GM19193 (cell line): Measurements from ENCODE around the gene SPATA6.

Experiments
- POLR2A ChIP-seq: IDR thresholded peaks from 4 replicates; pipeline ENCODE4 v1.6.1; 2011; ENCODE audit not compliant: insufficient read depth, insufficient read length; ENCODE audit errors: extremely low read depth

The SPATA6 gene

DNA sequence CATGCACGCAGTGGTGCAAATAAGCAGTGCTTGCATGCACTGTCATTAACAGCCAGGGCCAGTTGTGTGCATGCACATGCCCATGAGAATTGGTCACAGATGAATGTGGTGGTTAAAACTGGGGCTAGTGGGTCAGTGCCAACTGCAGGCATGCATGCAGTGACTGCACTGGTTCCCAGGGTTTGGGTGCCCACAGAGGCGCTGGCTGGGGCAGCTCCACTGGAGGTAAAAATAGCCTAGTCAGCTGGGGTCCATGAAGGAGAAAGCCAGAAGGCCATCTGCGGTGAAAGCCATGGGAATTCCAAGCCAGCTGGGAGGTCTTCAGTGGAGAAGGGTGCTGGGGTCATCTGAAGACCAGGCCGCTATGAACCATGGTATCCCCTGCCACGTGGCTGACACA is 179.3 kb downstream of the SPATA6 start:
- no peak for TF ChIP-seq POLR2A

DNA sequence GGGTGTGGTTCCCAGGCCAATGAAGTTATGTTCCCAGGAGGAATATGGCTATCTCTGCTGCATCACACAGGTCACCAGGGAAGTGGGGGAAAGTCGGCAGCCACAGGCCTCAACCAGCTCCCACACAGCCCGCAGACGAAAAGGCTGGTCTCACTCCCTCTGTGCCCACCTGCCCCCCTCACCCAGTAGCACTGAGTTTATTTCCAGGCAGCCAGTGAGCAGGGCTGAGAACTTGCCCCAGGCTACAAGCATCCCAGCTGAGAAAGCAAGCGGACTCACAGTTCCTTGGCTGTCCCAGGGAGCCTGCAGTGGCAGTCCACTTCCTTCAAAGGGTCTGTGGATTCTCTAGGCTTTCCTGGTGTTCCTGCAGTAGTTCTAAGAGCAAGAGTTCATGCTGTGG is 180.6 kb downstream of the SPATA6 start:
- no peak for TF ChIP-seq POLR2A

DNA sequence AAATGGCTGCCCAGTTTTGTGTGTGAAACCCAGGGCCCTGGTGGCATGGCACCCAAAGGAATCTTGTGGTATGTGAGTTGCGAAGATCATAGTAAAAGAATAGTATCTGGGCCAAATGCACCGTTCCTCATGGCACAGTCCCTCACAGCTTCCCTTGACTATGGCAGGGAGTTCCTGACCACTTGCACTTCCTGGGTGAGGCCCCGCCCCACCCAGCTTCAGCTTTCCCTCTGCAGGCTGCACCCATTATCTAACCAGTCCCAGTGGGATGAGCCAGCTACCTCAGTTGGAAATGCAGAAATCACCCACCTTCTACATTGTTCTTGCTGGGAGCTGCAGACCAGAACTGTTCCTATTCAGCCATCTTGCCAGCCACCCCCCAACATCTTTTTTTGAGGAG is 186.5 kb downstream of the SPATA6 start:
- TF ChIP-seq POLR2A, result no peak

DNA sequence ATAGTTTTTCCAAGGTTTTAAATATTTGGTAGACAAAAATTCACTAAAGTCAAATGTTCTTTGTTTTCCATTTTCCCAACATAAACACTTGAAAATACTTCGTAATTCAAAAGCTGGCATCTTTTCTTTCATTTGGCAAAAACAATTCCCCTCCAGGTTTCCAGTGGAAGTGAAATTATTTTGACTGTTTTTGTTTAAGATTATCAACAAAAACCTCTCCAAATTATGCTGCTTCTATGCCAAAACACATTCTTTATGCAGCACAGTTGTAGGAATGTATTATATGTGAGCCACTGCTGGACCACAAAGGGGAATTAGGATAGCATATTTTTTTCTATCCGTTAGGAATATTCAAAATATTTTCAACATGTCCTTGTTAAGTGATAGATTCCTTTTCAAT is 205.4 kb downstream of the SPATA6 start:
- TF ChIP-seq POLR2A, result no peak

DNA sequence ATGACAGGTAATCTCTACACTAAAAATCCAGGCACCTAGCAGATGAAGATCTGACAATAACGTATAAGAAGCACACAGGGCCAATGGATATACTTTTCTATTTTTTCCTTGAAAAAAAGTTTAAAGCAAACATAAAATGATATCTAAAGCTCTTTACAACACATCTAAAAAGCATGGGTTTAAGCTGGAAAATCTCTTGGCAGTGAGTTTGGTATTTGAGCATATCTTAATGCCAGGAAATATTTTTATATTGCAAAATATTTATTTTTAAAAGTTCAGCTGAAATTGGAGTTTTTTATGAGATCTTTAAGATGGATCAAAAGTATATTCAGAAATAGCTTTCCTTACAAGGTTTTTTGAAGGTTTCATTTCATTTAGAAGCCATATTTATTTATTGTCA is 209.0 kb downstream of the SPATA6 start:
- TF ChIP-seq POLR2A, result no peak

GRCh38 chr1:48261881-48262400 is 210.1 kb downstream of the SPATA6 start:
- no peak for TF ChIP-seq POLR2A

GRCh38 chr1:48258106-48258505 is 213.9 kb downstream of the SPATA6 start:
- no peak for TF ChIP-seq POLR2A

DNA sequence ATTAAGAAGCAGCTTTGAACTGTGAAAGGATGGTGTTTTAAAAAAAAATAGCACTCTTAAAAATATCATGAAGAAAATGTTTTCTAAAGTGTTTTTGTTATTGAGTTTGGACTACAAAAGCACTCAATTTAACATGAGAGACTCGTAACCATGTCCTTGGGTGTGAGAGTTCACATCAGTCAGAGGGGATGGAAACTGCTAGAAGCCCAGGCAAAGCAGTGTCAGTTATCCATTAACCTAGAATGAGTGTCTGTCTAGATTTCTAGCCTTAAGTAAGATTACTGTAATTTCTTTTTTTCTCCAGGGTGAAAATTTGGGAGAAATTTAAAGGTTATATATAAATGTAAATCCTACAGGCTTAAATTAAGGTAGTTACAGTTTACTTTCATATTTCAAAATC is 217.8 kb downstream of the SPATA6 start:
- no peak for TF ChIP-seq POLR2A

DNA sequence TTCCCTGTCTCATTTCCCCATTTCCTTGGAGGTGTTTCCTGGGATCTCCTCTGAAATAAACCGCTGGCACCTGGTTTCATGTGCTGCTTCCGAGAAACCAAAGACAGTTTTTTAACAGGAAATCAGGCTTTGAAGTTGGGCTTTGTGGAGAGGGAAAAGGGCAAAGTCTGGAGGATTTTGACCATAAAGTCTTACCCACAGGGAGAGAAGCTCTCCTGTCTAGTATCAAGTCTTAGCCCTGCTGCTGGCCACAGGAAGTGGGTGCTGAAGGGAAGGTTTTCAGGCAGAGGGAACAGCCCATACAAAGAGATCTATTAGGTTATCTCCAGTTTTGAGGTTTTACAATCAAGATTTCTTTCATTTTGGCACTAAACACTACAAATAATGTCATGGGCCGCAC is 220.2 kb downstream of the SPATA6 start:
- no peak for TF ChIP-seq POLR2A

- TF ChIP-seq POLR2A, result no peak
Measured at GRCh38 chr1:48251323-48251722, 220.7 kb downstream of the SPATA6 start.

GRCh38 chr1:48250572-48250971 is 221.4 kb downstream of the SPATA6 start:
- no peak for TF ChIP-seq POLR2A

DNA sequence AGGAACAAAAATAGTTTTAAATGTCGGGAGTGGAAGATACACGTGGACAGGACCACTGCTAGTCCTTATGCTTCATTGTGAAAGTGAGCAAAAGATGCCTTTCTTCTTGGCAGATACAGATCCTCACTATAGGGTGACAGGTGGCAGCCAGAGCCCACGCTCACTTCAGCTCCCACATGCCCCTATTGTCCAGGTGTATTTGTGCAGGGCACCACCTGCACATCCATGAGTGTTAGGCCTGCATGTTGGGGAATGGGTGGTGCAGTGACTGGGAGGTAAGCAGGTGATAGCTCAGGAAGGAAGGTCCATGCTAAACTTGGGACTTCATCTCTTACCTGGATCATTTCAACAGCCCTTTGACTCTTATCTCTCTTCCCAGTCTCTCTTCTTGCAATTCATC is 222.1 kb downstream of the SPATA6 start:
- TF ChIP-seq POLR2A, result no peak

DNA sequence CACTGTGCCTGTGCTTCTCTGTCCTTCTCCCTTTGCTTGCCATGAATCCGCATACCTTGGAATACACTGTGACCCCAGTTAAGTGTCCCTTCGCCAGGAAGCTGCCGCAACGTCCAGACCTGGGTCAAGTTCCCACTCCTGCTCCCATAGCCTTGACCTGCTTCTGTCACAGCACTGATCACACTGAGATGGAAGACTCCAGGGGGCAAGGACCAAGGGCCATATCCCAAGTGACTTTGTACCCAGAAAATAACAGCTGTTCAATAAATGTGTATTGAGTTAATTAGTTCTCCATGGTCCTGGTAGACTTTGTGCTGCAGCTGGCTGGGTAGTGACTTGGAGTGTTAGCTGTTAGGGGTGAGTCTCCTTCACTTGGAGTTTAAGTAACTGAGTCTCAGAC is 223.6 kb downstream of the SPATA6 start:
- TF ChIP-seq POLR2A, result no peak

DNA sequence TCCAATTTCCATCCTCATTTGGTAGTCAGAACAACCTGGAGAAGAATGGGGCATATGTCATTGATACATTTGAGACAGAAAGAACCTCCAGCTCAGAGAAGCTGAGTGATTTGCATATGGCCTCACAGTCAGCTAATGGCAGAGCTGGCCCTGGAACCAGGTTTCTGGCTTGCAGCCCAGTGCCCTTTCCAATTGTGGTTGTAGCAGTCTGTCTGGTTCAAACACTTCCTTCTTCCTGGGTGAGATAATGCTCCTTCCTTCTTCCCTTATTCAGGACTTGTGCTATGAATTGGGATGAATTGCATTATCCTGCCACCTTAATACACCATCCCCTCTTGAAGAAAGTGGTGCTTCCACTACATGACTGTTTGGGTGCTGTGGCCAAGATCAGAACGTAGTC is 225.3 kb downstream of the SPATA6 start:
- no peak for TF ChIP-seq POLR2A
